GM11168 (cell line): ENCODE measurements around the gene PRPF8.

ENCODE experiments used
- in situ Hi-C: fragments of 300-500 bp; cut with MboI; formaldehyde crosslinking; loops from one replicate; pipeline ENCODE4 v1.12.0; 2022; ENCODE audit warnings: low sequenced_read_pairs; ENCODE audit not compliant: unreplicated experiment

PRPF8 gene

GRCh38 chr17:1628856-1629503, 55.7 kb downstream of the PRPF8 start:
- in situ Hi-C loops, result no loop called here

GRCh38 chr17:1627982-1628855, 56.4 kb downstream of the PRPF8 start, which contains the start of gene SLC43A2:
TSS of gene SLC43A2 (minus strand) at chr17:1628834. CDS start at chr17:1627874, 960 bp downstream.
- in situ Hi-C loops, result no loop called here

- in situ Hi-C loops, result no loop called here
Measured at GRCh38 chr17:1627182-1627981, 57.3 kb downstream of the PRPF8 start.

GRCh38 chr17:1626333-1626732, 58.3 kb downstream of the PRPF8 start:
- in situ Hi-C loops, result no loop called here

GRCh38 chr17:1625581-1625980, 59.1 kb downstream of the PRPF8 start:
- in situ Hi-C loops, result no loop called here

GRCh38 chr17:1625053-1625452, 59.6 kb downstream of the PRPF8 start:
- in situ Hi-C loops, result no loop called here

GRCh38 chr17:1624650-1625049, 60.0 kb downstream of the PRPF8 start:
- in situ Hi-C loops, result no loop called here

GRCh38 chr17:1623057-1623630, 61.5 kb downstream of the PRPF8 start:
- in situ Hi-C loops, result no loop called here

- in situ Hi-C loops, result no loop called here
Measured at GRCh38 chr17:1621273-1621954, 63.3 kb downstream of the PRPF8 start.

GRCh38 chr17:1620486-1620885, 64.2 kb downstream of the PRPF8 start:
- in situ Hi-C loops, result no loop called here

GRCh38 chr17:1617620-1618174, 67.0 kb downstream of the PRPF8 start:
- in situ Hi-C loops, result no loop called here

- in situ Hi-C loops, result no loop called here
Measured at GRCh38 chr17:1616101-1616500, 68.6 kb downstream of the PRPF8 start.

GRCh38 chr17:1612400-1612799, 72.3 kb downstream of the PRPF8 start:
- in situ Hi-C loops, result no loop called here

- in situ Hi-C loops, result no loop called here
Measured at GRCh38 chr17:1611715-1612114, 73.0 kb downstream of the PRPF8 start.

- in situ Hi-C loops, result no loop called here
Measured at GRCh38 chr17:1608676-1609075, 76.0 kb downstream of the PRPF8 start.

- in situ Hi-C loops, result no loop called here
Measured at GRCh38 chr17:1607971-1608320, 76.7 kb downstream of the PRPF8 start.

GRCh38 chr17:1606352-1606985, 78.2 kb downstream of the PRPF8 start:
- in situ Hi-C loops, result no loop called here

- in situ Hi-C loops, result no loop called here
Measured at GRCh38 chr17:1605681-1606351, 78.9 kb downstream of the PRPF8 start.
